Nephron (organoid): ENCODE results near the gene TNFRSF8.

Source experiments
- H3K27ac Mint-ChIP-seq, 3 experiments: 2 replicates each; pipeline ENCODE4 v1.8.0; 2020; ENCODE audit warnings: mixed read lengths in 3 of 3, mild to moderate bottlenecking in 2 of 3, moderate library complexity in 1 of 3
- H3K27me3 Mint-ChIP-seq: 2 replicates; pipeline ENCODE4 v1.8.0; 2021; ENCODE audit warnings: low read depth, mild to moderate bottlenecking, moderate library complexity, mixed read lengths
- H3K36me3 Mint-ChIP-seq: 2 replicates; pipeline ENCODE4 v1.8.0; 2020; ENCODE audit warnings: low read depth, mixed read lengths
- H3K4me1 Mint-ChIP-seq: 2 replicates; pipeline ENCODE4 v1.8.0; 2020; ENCODE audit warnings: mixed read lengths
- H3K4me3 Mint-ChIP-seq, 3 experiments: 2 replicates each; pipeline ENCODE4 v1.8.0; 2020; ENCODE audit warnings: mild to moderate bottlenecking in 3 of 3, mixed read lengths in 3 of 3, moderate library complexity in 2 of 3
- H3K9me3 Mint-ChIP-seq: 2 replicates; pipeline ENCODE4 v1.8.0; 2020; ENCODE audit warnings: mixed read lengths
- CTCF ChIP-seq, 3 experiments: fragments of 200-600 bp; sonication (generic); IDR thresholded peaks; one replicate each; pipeline ENCODE4 v1.5.0; 2021; ENCODE audit warnings: antibody characterized with exemption in 3 of 3; ENCODE audit not compliant: unreplicated experiment in 3 of 3

The TNFRSF8 gene

GRCh38 chr1:12063141-12064072 lies at the start of gene TNFRSF8:
TNFRSF8 (plus strand) TSS chr1:12063303; CDS start chr1:12063599, 296 bp downstream.
- peak within 1 kb of the TSS; percentile 41 to 46 (median 42) for H3K4me3 Mint-ChIP-seq
- H3K27ac Mint-ChIP-seq: no peak within 1 kb of the TSS
- H3K27me3 Mint-ChIP-seq: peaks cover 68% of the 10 kb centered on the region
- H3K9me3 Mint-ChIP-seq: peaks cover 8% of the 10 kb centered on the region
- no peak for TF ChIP-seq CTCF (IDR thresholded peaks at IDR 0.05; ENCODE audit: unreplicated experiment in 3 of 3)
- H3K36me3 Mint-ChIP-seq: peaks cover 3% of the 10 kb centered on the region
- H3K4me1 Mint-ChIP-seq: peaks cover 17% of the 10 kb centered on the region

GRCh38 chr1:12014141-12014991 lies 48.7 kb upstream of the TNFRSF8 start:
- no peak for TF ChIP-seq CTCF (IDR thresholded peaks at IDR 0.05; ENCODE audit: unreplicated experiment in 3 of 3)
- H3K27me3 Mint-ChIP-seq: no peaks in the 10 kb centered on the region
- H3K36me3 Mint-ChIP-seq: peaks cover 45% of the 10 kb centered on the region
- peak overlapping the region; percentile 47 to 78 (median 72) for H3K27ac Mint-ChIP-seq
- H3K4me3 Mint-ChIP-seq: no peak overlapping the region
- peaks cover 23% of the 10 kb centered on the region for H3K4me1 Mint-ChIP-seq
- no peaks in the 10 kb centered on the region for H3K9me3 Mint-ChIP-seq

- Mint-ChIP-seq H3K27me3 (no peaks in the 10 kb centered on the region), H3K4me1 (peaks cover 23% of the 10 kb centered on the region), H3K36me3 (peaks cover 38% of the 10 kb centered on the region), H3K27ac (peak overlapping the region in 2 of 3 experiments; percentile 47 to 72), H3K9me3 (no peaks in the 10 kb centered on the region), H3K4me3 (no peak overlapping the region)
- no peak for TF ChIP-seq CTCF (IDR thresholded peaks at IDR 0.05; ENCODE audit: unreplicated experiment in 3 of 3)
Measured at GRCh38 chr1:12015001-12015491, 48.1 kb upstream of the TNFRSF8 start.

- Mint-ChIP-seq H3K36me3 (peaks cover 34% of the 10 kb centered on the region), H3K4me3 (no peak overlapping the region), H3K4me1 (peaks cover 23% of the 10 kb centered on the region), H3K27me3 (no peaks in the 10 kb centered on the region), H3K9me3 (no peaks in the 10 kb centered on the region), H3K27ac (no peak overlapping the region)
- no peak for TF ChIP-seq CTCF (IDR thresholded peaks at IDR 0.05; ENCODE audit: unreplicated experiment in 3 of 3)
Measured at GRCh38 chr1:12015499-12015898, 47.6 kb upstream of the TNFRSF8 start.

- no peaks in the 10 kb centered on the region for H3K9me3 Mint-ChIP-seq
- TF ChIP-seq CTCF (IDR thresholded peaks at IDR 0.05; ENCODE audit: unreplicated experiment in 3 of 3): no peak
- H3K27ac Mint-ChIP-seq: peak overlapping the region in 2 of 3 experiments; percentile 5 to 21
- H3K4me1 Mint-ChIP-seq: peaks cover 23% of the 10 kb centered on the region
- H3K27me3 Mint-ChIP-seq: no peaks in the 10 kb centered on the region
- peaks cover 28% of the 10 kb centered on the region for H3K36me3 Mint-ChIP-seq
- H3K4me3 Mint-ChIP-seq: peak overlapping the region in 1 of 3 experiments; percentile 41
Measured at GRCh38 chr1:12016182-12016581, 46.9 kb upstream of the TNFRSF8 start.
